HFF-Myc (cell line): ENCODE data around the gene PPM1L.

Experiments
- DNase-seq: peaks from one replicate; pipeline ENCODE4 v3.0.0-alpha.2; 2011; ENCODE audit warnings: low read depth; ENCODE audit errors: extremely low read depth
- H3K4me3 ChIP-seq: replicated peaks from 2 replicates; pipeline ENCODE4 v1.5.1; 2011; ENCODE audit warnings: low read depth, mild to moderate bottlenecking, control low read depth, low read length
- CTCF ChIP-seq: IDR thresholded peaks from 2 replicates; pipeline ENCODE4 v1.5.1; 2012; ENCODE audit warnings: mild to moderate bottlenecking, low read depth, low read length, control low read depth; ENCODE audit errors: missing control alignments

The PPM1L gene

DNA sequence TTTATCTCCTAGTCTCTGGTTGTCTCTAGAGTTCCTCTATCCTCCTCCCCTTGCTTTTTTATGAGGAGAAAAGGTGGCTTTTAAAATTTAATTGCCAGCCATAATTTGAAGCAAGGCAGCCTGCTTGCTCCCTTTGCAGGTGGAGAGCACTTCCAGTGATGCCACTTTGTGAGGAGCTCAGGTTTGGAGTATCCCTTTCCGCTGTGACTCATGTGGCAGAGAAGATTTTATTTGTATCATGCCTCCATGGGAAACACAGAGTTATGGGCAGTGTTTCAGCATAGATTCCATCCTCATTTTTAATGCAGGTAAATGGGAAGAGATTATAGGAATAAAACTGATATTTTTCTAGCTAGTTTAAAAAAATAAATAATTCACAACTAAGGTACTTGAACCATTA lies 7.0 kb downstream of the PPM1L start:
- no peak overlapping the region for H3K4me3 ChIP-seq
- no peak for DNase-seq
- no peak for TF ChIP-seq CTCF

DNA sequence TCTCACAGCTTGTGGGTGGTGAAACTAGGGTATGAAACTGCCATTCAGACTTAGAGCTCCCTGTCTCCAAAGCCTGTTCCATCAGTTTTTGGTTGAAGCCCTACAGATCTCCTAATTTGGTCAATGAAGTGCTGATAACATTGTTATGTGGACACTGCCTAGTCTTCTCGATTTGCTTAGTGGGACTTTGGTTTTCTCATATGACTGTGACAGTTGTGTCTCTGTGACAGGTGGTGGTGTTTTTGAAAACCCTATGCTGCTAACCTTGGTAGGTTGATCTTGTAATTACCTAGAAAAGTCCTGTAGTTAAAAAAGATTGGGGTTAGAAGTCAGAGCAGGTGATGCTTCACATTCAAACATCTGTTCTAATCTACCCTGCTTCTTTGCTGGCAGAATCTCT lies 9.2 kb downstream of the PPM1L start:
- no peak for TF ChIP-seq CTCF
- DNase-seq: no peak
- H3K4me3 ChIP-seq: no peak overlapping the region

- H3K4me3 ChIP-seq: no peak overlapping the region
- DNase-seq: no peak
- no peak for TF ChIP-seq CTCF
These were observed 12.0 kb downstream of the PPM1L start for GRCh38 chr3:160768031-160768430.

GRCh38 chr3:160768918-160769317 lies 12.9 kb downstream of the PPM1L start:
- no peak for TF ChIP-seq CTCF
- no peak for DNase-seq
- H3K4me3 ChIP-seq: no peak overlapping the region

DNA sequence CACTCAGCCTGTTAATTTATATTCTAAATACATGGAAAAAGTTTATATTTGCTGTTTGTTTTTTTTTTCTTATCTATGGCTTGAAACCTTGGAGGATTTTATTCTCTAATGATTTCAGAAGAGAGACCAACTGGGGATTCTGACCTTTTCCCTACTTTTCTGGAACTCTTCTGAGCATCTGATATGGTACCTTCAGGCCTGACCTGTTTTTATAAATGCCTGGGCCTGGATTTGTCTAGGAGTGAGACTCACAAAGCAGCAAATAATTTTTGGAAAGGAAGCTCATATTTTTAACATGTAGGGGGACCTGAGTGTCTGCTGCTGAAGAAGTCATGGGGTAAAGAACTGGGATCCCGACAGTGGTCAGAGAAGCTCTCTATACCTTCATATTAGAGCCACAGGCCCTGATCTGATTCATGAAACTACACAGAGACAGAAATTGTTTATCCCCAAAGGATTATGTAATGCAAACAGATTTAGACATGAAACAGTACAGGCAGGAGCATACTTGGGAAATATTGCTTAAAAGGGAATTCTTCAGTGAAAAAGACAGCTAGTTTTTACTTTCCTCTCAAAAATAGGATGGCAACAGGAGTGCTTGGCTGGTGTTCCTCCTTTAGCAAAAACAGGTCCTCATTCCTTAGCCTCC lies 15.9 kb downstream of the PPM1L start:
- DNase-seq: no peak
- no peak for TF ChIP-seq CTCF
- H3K4me3 ChIP-seq: no peak overlapping the region

- DNase-seq: no peak
- no peak overlapping the region for H3K4me3 ChIP-seq
- no peak for TF ChIP-seq CTCF
These were observed 17.7 kb downstream of the PPM1L start for GRCh38 chr3:160773722-160774121.

DNA sequence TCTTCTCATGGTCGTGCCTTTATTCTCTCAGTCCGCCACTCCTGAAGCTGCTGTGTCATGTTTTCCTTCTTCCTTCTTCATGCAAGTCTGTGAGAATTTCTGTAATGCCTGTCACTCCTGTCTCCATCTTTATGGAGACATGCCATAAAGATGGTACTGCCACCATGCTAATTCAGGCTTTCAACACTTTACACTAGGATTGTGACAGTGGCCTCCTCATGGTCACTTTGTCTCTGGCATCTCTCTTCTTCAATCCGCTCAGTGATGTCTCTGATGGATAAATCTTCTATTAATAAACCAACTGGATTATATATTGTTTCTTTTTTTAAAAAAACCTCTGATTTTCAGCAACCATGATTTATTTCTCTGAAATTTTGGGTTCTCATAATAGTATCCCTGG lies 18.1 kb downstream of the PPM1L start:
- no peak for DNase-seq
- TF ChIP-seq CTCF: no peak
- no peak overlapping the region for H3K4me3 ChIP-seq
